SHP77 (cell line): ENCODE data around the gene MYO18A.
"Not testable (repeated sequence)": the region's sequence is repeated elsewhere in the genome, so short reads cannot be mapped to it uniquely, and the experiment has no call there.

Experiments used
- DNase-seq, 2 experiments: peaks; one replicate each; lab custom pipeline; 2025; lab: John Stamatoyannopoulos, UW

The MYO18A gene

GRCh38 chr17:29102741-29103181 lies 77.4 kb downstream of the MYO18A start:
- DNase-seq = no peak

- no peak for DNase-seq
Observed at GRCh38 chr17:29102046-29102445, 78.2 kb downstream of the MYO18A start.

GRCh38 chr17:29100296-29100695 lies 79.9 kb downstream of the MYO18A start:
- DNase-seq = no peak

DNA sequence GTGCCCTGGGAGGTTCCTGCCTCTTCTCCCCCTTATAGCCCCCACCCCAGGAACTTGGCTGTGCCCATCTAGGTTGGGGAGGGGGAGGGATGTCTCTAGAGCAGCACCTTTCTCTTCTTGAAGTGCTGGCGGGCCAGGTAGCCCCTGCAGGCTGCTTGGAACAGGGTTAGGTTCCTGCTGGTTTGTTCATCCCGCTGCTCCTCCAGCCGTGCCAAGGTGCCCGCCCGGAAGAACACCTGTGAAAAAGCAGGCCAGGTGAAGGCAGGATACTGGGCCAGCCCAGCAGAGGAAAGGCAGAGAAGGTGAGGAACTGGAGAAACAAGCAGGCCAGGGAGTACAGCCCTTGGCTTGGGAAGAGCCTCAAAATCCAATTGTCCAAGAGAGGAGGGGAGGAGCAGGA lies 80.7 kb downstream of the MYO18A start:
- DNase-seq = no peak

DNA sequence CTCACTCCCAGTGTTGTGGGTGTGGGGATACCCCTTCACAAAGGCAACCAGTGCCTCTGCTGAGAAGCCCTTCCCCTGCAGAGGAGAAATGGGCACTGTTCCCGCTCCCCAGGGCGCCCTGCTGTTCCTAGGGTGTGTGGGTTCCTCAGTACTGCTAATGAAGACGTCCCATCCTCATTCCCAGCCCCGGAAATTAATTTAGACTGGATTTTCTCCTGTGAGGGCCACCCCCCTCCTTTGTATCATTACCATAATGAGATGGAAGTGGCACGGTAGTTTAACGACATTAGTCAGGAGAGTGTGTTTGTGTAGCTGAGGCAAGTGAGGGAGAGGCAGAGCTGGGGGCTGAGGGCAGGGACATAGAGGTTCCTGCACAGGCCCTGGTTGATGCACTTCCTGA lies 84.1 kb downstream of the MYO18A start:
- no peak for DNase-seq

DNA sequence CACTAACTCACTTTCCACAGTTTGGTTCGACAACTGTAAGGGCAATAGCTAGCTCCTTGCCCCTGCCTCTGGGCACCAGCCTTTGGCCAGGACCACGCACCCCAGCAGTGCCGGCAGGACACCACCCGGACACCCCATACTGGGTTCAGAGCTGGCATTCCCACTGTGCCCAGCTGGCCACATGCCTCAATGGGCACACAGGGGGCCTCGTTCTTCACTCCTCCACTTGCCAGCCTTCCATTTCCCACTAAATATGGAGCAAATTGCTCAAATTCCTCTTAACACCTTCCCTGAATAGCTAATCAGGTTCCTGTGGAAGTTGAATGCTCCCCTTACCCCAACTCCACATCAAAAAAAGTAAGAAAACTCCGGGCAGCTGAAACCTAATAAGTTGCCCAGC lies 84.8 kb downstream of the MYO18A start:
- DNase-seq = no peak

GRCh38 chr17:29094101-29094708 lies 86.0 kb downstream of the MYO18A start:
- no peak for DNase-seq

GRCh38 chr17:29093090-29093871 lies 86.9 kb downstream of the MYO18A start:
- DNase-seq = no peak

DNA sequence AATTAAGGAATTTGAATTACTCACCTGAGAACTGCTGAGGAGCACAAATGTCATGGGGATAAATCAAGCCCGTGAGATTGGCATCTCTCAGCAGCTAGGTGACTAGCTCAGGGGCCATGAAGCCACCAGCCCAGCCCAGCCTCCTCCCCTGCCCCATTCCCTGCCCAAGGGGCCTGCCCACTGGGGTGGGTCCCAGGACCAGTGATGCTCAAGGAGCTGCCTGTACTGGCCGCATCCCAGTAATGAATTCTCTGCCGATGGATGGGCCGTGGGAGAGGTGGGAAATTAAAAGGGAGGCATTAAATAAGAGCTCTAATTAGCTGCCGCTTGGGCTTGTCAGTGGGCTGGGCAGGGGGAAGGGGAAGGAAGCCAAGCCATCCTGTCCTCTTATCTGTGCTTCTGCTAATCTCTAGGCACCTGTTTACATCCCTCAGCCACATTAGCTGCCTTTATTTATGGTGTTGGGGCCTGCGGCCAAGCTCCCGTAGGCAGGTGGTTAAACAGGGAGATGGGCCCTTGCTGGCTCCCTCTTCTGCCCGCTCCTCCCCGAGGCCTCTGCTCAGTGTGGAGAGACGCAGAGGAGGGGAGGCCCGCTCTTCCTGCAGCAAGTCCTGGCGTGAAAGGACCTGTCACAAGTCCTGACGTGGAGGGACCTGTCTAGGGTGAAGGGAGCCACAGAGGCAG lies 88.5 kb downstream of the MYO18A start:
- peak; percentile 75 to 81 for DNase-seq

- peak in 1 of 2 experiments; percentile 32 for DNase-seq
Observed at GRCh38 chr17:29090750-29091605, 89.2 kb downstream of the MYO18A start.

DNA sequence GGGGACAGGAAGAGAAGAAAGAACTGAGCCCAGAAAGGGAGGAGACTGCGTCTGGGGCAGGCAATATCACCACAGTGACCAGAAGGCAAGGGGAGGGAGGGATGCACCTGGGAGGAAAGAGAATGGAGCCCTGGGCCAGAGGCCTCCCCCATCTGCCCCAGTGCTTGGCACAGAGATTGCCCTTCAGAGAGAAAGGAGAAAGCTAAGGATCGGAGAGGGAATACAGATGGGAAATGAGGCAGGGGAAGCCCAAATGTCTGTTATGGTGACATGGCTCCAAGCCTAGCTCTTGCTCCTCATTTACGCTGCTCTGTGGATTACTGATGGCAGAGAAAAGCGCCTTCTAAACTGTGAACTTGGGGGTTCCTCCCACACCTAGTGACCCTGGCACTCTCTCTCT lies 90.1 kb downstream of the MYO18A start:
- no peak for DNase-seq

GRCh38 chr17:29089601-29090044 lies 90.6 kb downstream of the MYO18A start:
- peak; percentile 70 to 73 for DNase-seq

DNA sequence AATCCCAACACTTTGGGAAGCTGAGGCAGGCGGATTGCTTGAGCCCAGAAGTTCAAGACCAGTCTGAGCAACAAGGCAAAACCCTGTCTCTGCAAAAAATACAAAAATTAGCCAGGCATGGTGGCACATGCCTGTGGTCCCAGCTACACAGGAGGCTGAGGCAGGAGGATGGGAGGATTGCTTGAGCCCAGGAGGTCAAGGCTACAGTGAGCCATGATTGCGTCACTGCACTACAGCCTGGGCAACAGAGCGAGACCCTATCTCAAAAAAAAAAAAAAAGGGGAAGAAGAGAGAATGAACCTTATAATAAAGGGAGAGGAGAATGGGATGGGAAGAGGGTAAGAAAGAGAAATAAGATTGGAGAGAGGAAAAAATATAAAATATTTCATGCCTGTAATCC lies 91.4 kb downstream of the MYO18A start:
- DNase-seq = not testable (repeated sequence)

- no peak for DNase-seq
Observed at GRCh38 chr17:29086628-29087332, 93.4 kb downstream of the MYO18A start.

DNA sequence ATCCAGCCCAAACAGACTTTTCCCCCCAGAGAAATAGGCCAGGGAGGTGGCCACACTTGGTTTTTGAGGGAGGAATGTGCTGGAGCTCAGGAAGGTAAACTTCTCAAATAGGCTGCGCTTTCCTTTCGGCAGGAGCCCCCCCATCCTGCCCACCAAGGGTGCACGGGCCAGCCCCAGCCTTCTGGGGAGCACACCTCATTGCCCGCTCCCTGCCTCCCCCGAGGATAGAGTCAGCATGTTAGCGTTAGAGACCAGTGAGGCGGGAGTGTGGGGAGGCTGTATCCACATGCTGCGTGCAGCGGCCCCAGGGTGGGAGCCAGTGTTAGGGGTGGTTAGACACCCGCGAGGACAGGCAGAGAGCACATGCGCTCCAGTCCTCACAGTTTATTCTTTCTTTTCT lies 95.0 kb downstream of the MYO18A start:
- DNase-seq = no peak

DNA sequence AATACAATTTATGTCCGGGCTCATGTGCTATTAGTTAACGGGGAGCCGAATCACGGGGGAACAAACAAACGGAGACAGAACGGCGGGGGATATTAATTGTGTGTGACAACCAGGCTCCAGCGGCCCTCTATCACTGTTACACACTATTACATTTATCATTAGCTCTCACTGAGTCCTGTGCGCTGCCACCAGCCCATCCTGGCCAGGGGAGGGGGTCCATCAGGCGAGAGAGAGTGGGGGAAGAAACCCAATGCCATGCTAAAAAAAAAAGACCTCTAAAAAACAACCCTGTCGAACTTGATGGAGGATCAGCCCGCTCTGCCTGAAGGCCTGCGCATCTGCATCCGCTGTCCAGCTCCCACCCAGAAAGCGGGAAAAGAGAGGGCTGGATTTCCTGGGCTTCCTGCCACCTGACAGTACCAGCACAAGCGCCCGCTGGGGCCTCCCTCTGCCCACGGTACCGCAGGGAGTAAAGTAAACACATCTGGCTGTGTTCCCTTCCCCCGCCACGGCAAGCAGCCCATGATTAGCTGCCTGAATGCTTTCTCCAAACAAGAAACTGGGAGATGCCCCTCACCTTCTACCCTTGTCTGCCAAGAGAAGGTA lies 95.6 kb downstream of the MYO18A start:
- DNase-seq = peak; percentile 76 to 87

DNA sequence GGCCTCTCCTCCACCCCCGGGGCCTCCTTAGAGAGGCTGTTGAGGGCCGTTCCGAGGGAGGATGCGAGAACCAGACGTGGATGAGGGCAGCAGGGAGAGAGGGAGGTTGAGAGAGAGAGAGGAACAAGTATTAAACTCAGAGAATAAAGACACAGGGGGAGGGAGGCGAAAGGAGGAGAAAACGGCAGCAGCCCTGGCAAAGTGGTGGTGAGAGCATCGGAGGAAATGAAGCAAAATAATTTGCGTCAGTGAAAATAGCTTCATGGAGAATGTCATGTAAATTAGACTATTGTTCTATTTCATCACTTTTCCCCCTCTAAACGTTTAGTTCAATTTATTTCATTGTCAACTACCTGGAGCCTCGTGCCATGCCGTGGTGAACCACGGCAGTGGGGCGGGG lies 99.2 kb downstream of the MYO18A start:
- DNase-seq = no peak

DNA sequence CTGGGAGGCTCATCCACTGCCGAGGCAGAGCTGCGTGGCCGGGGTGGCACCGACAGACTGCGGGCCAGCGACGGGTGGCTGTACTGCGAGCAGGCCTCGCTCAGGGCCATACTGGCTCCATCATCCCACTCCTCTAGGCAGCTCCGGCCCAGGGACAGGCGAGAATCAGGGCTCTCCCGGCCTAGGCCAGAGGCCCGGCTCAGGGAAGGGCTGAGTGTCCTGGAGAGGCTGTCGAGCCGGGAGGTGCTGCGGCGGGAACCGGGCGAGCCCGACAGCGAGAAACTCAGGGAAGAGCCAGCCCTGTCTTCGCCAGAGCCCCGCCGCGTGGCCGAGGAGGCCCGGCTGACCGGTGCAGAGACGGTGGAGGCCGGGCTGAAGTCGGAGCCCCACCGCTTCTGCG lies 99.9 kb downstream of the MYO18A start:
- no peak for DNase-seq

DNA sequence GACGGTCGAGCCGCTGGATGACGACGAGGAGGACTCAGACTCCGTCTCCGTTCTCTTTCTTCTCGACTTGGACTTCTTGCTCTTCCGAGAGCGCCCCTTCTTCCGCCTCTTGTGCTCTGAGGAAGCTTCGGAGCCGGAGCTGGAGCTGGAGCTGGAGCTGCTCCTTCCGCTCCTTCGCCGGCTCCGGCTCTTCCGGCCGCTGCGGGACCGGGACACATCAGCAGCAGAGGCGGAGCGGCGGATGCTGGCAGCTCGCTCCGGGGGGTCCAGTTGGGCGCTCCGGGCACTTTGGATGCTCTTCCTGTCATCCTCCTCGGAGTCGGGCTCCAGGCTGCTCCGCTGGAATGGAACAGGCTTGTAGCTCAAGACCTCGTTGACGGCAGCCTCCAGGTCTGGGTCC lies 100.3 kb downstream of the MYO18A start:
- no peak for DNase-seq

GRCh38 chr17:29079433-29079832 lies 100.8 kb downstream of the MYO18A start:
- DNase-seq = no peak
